Lower lobe of right lung (tissue), 2 donors: ENCODE measurements around the gene CCDC146. TPM values are rescaled to one million over a fixed set of nuclear protein-coding genes. Genes with fewer than 3 reads are reported as not detected.

Experiments used
- ATAC-seq, 2 donors: fragments of 200-7000 bp; cut with Tn5 transposase; one replicate each; pipeline ENCODE4 v1.9.1; 2020 to 2022; ENCODE audit warnings: mild to moderate bottlenecking in 2 of 2, moderate library complexity in 2 of 2
- DNase-seq: peaks from one replicate; pipeline ENCODE4 v3.0.0-alpha.2; 2020
- H3K27ac ChIP-seq: fragments of 200-600 bp; one replicate; pipeline ENCODE4 v1.8.0; 2022
- H3K27me3 ChIP-seq: fragments of 200-600 bp; one replicate; pipeline ENCODE4 v1.8.0; 2022; ENCODE audit warnings: low read depth
- H3K36me3 ChIP-seq: fragments of 200-600 bp; one replicate; pipeline ENCODE4 v1.8.0; 2022; ENCODE audit warnings: mild to moderate bottlenecking
- H3K4me1 ChIP-seq: fragments of 200-600 bp; one replicate; pipeline ENCODE4 v1.8.0; 2022
- H3K4me3 ChIP-seq: fragments of 200-600 bp; one replicate; pipeline ENCODE4 v1.8.0; 2022; ENCODE audit warnings: mild to moderate bottlenecking
- H3K9me3 ChIP-seq: fragments of 200-600 bp; one replicate; pipeline ENCODE4 v1.8.0; 2022
- intact Hi-C: fragments of 100-400 bp; cut with DNase I; formaldehyde crosslinking; loops from one replicate; pipeline ENCODE4 v1.11.0; 2022
- total RNA-seq: library from RNA; stranded (reverse); fragmentation: NEBNext Ultra II Directional; extraction: Animal tissue kit (Norgen Biotek cat#: 25700); gene quantifications from one replicate; pipeline ENCODE4 v1.2.1, GENCODE V29; 2021
- TF ChIP-seq, protein P1 (sequence below): fragments of 200-600 bp; IDR thresholded peaks from one replicate; pipeline ENCODE4 v1.8.0; 2022; ENCODE audit warnings: antibody characterized with exemption, mild to moderate bottlenecking
- donor health status: DM: no; HTN: yes; CAD: no; lungs with severe emphysema.

The CCDC146 gene
- total RNA-seq, 1 donor from 2014 or later: 17.3 TPM

DNA sequence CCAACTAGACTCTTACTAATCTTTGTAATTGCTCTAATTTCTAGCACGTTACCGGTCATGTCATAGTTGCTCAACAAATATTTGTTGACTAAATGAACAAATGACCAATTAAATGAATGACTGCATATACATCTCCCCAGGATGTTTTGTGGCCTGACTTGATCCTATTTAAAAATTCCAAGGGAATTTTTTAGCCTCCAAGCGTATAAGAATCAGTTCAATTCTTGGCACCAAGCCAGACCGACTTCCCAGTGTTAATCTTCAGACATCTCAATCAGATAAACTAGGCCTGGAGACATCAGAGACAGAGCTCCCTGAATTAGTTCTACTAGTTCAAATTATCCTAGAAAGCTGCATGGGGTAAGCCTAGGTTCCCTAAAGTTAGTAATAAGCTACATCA, 197.7 kb downstream of the CCDC146 start:
- ATAC-seq: no peak
- Histone ChIP-seq H3K4me1 (no peaks in the 10 kb centered on the region), H3K9me3 (no peaks in the 10 kb centered on the region), H3K36me3 (peaks cover 58% of the 10 kb centered on the region), H3K4me3 (no peak overlapping the region), H3K27me3 (no peaks in the 10 kb centered on the region), H3K27ac (no peak overlapping the region)
- DNase-seq: no peak
- intact Hi-C loops: no loop called here
- TF ChIP-seq, protein P1, sequence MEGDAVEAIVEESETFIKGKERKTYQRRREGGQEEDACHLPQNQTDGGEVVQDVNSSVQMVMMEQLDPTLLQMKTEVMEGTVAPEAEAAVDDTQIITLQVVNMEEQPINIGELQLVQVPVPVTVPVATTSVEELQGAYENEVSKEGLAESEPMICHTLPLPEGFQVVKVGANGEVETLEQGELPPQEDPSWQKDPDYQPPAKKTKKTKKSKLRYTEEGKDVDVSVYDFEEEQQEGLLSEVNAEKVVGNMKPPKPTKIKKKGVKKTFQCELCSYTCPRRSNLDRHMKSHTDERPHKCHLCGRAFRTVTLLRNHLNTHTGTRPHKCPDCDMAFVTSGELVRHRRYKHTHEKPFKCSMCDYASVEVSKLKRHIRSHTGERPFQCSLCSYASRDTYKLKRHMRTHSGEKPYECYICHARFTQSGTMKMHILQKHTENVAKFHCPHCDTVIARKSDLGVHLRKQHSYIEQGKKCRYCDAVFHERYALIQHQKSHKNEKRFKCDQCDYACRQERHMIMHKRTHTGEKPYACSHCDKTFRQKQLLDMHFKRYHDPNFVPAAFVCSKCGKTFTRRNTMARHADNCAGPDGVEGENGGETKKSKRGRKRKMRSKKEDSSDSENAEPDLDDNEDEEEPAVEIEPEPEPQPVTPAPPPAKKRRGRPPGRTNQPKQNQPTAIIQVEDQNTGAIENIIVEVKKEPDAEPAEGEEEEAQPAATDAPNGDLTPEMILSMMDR: no peak

DNA sequence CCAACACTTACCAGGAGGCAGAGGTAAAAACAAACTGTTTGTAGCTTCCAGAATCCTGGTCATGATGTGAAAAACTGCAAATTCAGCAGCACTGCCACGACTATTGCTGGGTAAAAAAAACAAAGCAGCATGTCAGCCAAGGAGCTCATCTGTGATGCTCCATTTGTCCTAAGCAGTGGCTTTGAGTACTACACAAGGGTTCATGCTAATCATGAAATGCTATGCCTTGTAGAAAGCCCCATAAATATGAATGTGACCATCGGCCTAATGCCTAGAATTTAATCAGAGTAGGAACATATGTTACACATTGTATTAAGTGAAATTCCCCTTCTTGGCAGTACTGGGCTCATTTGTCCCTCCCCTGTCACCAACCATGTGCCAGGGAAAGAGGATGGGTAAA, 198.3 kb downstream of the CCDC146 start:
- no peak for DNase-seq
- Histone ChIP-seq H3K4me3 (no peak overlapping the region), H3K27me3 (no peaks in the 10 kb centered on the region), H3K36me3 (peaks cover 54% of the 10 kb centered on the region), H3K4me1 (no peaks in the 10 kb centered on the region), H3K9me3 (no peaks in the 10 kb centered on the region), H3K27ac (no peak overlapping the region)
- intact Hi-C loops: no loop called here
- TF ChIP-seq, protein P1: no peak
- ATAC-seq: no peak

DNA sequence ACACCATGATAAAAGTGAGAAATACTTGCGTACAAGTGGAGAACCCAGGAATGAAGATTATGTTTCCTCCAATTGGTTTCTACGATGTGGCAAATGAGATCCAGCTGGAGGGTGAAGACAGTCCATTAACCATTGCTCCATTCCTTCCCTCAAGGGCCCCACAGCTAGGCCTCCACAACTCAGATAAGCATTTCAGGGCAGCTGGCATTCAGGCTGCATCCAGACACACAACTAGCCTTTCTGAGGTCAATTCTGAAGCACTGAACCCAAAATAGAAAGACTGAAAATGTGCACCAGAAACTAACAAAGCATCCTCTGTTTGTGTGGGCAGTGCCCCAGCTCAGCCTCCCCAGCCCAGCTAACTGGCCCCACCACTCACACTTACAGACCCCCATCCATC, 198.9 kb downstream of the CCDC146 start:
- Histone ChIP-seq H3K36me3 (peaks cover 51% of the 10 kb centered on the region), H3K27me3 (no peaks in the 10 kb centered on the region), H3K4me1 (peaks cover 1% of the 10 kb centered on the region), H3K9me3 (no peaks in the 10 kb centered on the region), H3K27ac (no peak overlapping the region), H3K4me3 (no peak overlapping the region)
- DNase-seq: no peak
- TF ChIP-seq, protein P1: no peak
- intact Hi-C loops: no loop called here
- no peak for ATAC-seq

DNA sequence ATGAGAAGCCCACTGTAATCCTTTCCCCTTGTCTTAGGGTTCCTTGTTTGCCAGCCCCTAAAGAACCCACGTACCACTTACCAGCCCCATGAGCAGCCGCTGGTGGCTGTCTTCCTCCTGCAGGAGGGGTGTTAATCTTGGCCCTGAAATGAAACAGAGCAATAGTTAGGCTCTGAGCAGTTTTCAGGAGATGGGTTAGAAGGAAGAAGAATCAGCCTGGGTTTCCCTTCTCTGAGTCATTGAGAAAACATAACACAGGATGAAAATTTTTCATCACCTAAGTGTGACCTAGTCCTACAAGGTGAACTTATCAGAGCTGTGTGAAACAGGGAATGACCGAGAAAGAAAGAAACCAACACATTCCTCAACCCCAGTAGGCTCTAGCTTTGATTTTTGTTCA, 203.7 kb downstream of the CCDC146 start:
- DNase-seq (no peak), ATAC-seq (no peak)
- Histone ChIP-seq H3K4me1 (peaks cover 42% of the 10 kb centered on the region), H3K4me3 (no peak overlapping the region), H3K36me3 (peaks cover 21% of the 10 kb centered on the region), H3K27me3 (no peaks in the 10 kb centered on the region), H3K9me3 (no peaks in the 10 kb centered on the region), H3K27ac (no peak overlapping the region)
- TF ChIP-seq, protein P1: no peak
- intact Hi-C loops: no loop called here

DNA sequence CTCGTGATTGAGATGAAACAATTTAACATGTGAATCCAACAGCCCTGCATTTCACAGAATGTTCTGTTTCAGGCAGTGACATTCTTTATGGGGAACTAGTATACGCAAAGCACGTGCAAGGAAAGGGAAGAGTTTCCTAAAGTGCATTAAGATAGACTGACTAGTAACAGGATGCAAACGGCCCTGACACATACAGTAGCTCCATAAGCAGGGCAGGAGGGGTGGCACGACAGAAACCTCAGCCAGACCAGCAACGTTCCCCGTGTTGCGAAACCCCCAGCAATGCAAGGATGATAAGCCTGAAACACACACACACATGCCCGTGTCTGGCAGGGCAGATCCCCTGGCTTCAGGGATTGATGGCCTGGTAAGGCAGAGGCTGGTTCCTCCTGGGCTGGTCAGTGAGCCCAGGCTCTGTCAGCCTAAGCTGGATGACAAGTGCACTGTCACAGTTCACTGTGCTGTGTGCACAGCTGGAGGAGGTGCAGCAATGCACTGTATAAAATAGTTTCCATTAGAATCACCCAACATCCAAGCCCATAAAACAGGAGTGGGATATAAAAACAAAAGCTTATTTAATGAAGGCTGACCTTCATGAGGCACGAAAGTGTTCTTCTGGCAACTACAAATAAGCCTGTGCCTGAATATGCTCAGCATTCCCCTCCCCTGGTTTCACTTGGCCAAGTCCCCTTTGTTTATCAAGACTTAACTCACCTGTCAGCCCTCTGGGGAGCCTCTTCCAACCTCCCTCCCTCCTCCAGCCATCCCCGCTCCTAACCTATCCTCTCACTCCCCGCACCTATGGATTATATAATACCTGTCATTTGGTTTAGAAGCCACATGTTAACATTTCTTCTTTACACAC, 204.9 kb downstream of the CCDC146 start:
- H3K9me3 ChIP-seq: no peaks in the 10 kb centered on the region
- ATAC-seq (peak; percentile 14 to 57), DNase-seq (peak; percentile 71)
- TF ChIP-seq, protein P1: no peak
- intact Hi-C loops: no loop called here
- H3K4me1 ChIP-seq: peaks cover 54% of the 10 kb centered on the region
- no peaks in the 10 kb centered on the region for H3K27me3 ChIP-seq
- H3K36me3 ChIP-seq: peaks cover 9% of the 10 kb centered on the region
- H3K4me3 ChIP-seq: no peak overlapping the region
- peak overlapping the region; percentile 6 for H3K27ac ChIP-seq
